DMS 273 (cell line): ENCODE data around the gene ZNF655.
A peak's percentile ranks its signal among the peaks of the same experiment; 100 is the strongest.

Experiments
- DNase-seq: peaks from one replicate; lab custom pipeline; 2025; ENCODE audit not compliant: unreplicated experiment; lab: John Stamatoyannopoulos, UW

The ZNF655 gene

GRCh38 chr7:99605527-99605926 is 47.1 kb downstream of the ZNF655 start:
- no peak for DNase-seq

DNA sequence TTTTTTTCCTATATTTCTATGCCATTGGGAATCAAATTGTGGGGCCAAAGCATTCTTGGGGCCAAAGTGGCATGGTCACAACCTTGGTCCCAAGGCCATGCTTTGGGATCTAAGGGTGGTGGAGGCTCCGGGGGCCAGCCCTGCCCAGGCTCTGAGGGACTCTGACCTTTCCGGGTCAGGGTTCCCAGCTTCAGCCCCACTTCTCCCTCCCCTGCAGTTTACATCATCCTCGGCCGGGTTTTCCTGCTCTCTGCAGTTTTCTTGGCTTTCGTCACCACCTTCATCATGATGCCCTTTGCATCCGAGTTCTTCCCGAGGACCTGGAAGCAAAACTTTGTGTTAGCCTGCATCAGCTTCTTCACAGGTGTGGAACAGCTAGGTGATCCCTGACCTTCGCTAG is 48.1 kb downstream of the ZNF655 start:
- DNase-seq, result no peak

DNA sequence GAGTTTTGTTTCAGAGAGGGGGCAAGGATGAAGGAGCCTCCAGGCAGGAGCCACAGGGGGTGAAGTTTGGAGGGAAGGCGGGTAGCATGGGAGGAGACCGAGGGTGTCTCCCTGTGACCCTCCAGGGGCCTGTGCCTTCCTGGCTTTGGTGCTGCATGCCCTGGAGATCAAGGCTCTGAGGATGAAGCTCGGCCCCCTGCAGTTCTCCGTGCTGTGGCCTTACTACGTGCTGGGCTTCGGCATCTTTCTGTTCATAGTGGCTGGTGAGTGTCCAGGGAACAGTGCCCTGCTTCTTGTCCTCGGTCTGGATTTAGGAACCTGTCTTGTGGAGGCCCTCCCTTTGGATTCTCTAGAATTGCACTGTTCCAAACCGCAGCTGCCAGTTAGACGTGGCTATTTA is 49.1 kb downstream of the ZNF655 start:
- DNase-seq, result no peak

- no peak for DNase-seq
Measured at GRCh38 chr7:99614495-99614894, 56.1 kb downstream of the ZNF655 start.

- no peak for DNase-seq
Measured at GRCh38 chr7:99615989-99616358, 57.5 kb downstream of the ZNF655 start.

GRCh38 chr7:99616359-99617191 is 58.1 kb downstream of the ZNF655 start, which contains the start of gene ZSCAN25:
ZSCAN25 (plus strand) TSS chr7:99616946; CDS start chr7:99619607, 2,661 bp downstream.
- peak; percentile 99 for DNase-seq

DNA sequence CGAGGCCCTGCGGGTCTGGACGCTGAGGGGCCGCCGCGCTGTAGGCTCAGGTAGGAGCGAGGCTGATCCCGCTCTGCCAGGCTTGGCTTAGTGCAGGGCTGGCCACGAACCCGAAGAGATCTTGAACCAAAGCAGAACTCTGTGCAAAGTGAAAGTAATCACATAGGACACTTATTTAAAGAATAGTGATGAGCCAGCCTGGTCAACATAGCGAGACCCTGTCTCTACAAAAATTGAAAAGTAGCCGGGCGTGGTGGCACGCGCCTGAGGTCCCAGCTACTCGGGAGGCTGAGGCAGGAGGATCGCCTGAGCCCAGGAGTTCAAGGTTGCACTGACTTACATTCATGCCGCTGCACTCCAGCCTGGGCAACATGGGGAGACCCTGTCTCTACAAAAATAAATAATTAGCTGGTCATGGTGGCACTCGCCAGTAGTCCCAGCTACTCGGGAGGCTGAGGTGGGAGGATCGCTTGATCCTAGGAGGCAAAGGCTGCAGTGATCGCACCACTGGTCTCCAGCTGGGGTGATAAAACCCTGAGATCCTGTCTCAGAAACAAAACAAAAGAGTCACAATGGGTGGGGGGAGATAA is 58.8 kb downstream of the ZNF655 start:
- DNase-seq, result no peak

DNA sequence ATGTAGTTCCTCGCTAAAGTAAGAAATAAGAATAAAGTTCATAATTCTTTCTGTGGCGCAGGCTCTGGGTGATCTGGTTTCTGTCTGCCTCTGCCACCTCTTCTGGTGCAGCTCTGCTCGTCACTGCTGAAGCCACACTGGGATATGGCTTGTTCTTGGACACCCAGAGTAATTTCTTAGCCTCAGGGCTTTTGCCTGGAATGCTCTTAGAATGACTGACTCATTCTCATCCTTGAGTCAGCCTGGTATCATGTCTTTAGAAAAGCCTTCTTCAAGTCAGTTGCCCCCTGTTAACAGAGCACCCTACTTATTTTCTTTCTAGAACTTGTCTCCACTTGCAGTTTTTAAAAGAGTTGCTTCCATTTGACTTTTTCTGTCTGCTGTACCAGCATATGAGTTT is 60.3 kb downstream of the ZNF655 start:
- DNase-seq, result no peak

DNA sequence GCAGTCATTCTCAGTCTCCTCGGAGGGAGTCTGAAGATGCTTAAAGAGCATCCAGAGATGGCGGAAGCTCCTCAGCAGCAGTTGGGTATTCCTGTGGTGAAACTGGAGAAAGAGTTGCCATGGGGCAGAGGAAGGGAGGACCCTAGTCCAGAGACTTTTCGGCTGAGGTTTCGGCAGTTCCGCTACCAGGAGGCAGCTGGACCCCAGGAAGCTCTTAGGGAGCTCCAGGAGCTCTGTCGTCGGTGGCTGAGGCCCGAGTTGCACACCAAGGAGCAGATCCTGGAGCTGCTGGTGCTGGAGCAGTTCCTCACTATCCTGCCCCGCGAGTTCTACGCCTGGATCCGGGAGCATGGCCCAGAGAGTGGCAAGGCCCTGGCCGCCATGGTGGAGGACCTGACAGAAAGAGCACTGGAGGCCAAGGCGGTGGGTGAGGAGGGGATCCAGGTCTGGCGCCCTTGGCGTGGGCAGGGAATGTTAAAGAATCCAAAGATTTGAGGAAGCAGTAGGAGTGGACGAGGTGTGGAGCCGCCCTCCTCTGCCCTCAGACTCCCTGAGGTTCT is 61.2 kb downstream of the ZNF655 start:
- no peak for DNase-seq

- no peak for DNase-seq
Measured at GRCh38 chr7:99621271-99621670, 62.8 kb downstream of the ZNF655 start.

GRCh38 chr7:99622596-99622995 is 64.2 kb downstream of the ZNF655 start:
- no peak for DNase-seq

DNA sequence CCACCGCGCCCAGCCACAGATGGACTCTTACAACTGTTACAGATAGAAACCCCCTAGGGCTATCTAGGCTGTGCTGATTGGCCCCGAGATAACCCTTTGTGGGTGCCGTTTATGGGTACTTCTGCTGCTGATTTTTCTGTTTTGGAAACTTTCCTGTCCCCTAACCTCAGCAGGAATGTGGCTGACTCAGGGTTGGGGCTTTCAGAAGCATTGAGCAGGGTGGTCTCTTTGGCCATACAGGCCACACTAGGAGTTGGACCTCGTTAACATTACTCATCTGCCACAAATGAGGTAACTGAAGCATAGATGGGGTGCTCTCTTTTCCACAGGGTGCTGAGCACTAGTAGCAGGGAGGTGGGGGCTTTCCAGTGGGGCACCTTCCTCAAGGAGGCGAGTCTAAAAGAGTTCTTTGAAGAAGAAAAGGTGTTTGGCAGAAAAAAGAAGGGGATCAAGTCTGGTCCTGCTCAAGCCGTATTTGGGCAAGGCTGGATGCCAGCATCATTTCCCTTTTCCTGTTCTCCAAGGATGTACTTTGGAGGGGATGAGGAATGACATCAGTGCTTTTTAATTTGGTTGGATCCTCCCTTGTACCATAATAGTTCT is 64.8 kb downstream of the ZNF655 start:
- no peak for DNase-seq

DNA sequence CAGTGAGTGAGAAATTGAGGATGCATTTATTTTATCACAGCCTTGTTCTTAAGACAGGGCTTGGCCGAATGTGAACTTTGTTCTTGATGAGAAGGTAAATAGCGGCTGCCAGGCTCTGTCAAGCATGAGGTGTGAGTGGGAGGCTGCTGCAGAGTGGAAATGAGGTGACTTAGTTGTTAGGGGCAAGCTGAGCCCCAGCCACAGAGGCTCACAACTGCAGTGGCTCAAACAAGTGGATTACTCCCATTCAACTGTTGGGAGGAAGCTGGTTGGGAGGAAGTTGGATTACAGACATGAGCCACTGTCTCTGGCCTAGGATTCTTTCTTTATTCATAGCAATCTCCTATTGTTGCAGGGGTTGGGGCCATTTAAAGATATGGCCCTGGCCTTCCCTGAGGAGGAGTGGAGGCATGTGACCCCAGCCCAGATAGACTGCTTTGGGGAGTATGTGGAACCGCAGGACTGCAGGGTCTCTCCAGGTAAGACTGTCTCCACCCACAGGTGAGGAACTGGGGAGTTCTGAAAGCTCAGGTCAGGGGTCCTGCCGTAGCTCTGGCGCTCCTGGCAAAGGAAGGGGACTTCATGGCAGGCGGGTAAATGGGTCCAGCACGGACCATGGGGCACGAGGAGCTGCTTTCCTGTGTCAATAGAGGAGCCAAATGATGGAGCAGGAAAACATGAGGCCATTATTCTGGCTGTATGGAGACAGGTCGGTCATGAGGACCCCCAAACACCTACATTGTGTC is 65.4 kb downstream of the ZNF655 start:
- DNase-seq, result no peak

DNA sequence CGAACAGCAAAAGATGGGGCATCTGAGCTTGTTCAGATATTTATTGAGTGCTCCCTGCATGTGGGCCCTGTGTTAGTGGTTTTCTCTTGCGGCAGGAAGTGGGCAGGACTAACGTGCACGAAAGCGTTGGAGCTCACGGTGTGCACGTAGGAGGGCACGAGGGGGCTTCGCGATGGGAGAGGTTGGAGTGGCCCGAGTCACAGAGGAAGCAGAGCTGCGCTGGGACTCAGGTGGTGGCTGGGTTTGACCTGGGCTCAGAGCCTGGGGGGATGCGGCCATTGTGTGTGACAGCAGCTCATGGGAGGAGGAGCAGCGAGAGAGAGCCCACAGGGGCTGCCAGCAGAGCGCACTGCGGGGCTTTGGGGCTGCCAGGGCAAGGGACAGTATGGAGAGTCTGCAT is 66.0 kb downstream of the ZNF655 start:
- DNase-seq, result no peak

- DNase-seq, result no peak
Measured at GRCh38 chr7:99625321-99625720, 66.9 kb downstream of the ZNF655 start.

DNA sequence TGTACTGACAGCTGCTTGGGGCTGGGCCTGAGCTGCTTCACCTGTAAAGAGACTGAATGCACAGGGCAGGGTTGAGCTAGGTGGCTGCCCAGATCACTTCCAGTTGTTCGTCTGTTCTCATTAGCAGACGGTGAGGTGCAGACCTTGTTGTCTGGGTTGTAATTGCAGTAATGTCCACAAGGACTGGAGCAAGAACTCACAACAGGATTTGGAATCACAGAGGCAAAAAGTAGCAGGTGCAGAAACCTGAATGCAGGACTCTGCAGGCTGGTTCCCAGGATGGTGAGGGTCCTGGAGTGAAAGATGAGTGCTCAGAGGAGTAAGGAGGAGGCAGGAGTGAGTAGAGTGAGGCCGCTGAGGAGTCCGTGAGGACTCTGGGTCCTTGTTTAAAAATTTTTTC is 67.5 kb downstream of the ZNF655 start:
- DNase-seq, result no peak
